HepG2 (cell line): ENCODE data around the gene GTF2H3. TPM values are rescaled to one million over a fixed set of nuclear protein-coding genes. Genes with fewer than 3 reads are reported as not detected.

Experiments used
- CENPT ChIP-seq: sonication (generic); formaldehyde crosslinking; IDR thresholded peaks from 2 replicates; pipeline ENCODE4 v1.8.0; 2022; ENCODE audit warnings: low read depth, mild to moderate bottlenecking, moderate library complexity, missing genetic modification reagents
- GMEB1 ChIP-seq: sonication (generic); formaldehyde crosslinking; IDR thresholded peaks from 2 replicates; pipeline ENCODE4 v1.5.1; 2020; ENCODE audit warnings: missing genetic modification reagents, mild to moderate bottlenecking, borderline replicate concordance
- HNF1A ChIP-seq, 2 experiments: sonication (generic) in 1 of 2; formaldehyde crosslinking in 1 of 2; IDR thresholded peaks; 2 replicates each; pipeline versions ENCODE4 v1.4.0 to v1.6.1; 2016 to 2020; ENCODE audit warnings: borderline replicate concordance in 1 of 2, low read depth in 1 of 2, mild to moderate bottlenecking in 1 of 2, missing genetic modification reagents in 1 of 2
- IKZF5 ChIP-seq: IDR thresholded peaks from 2 replicates; pipeline ENCODE4 v1.6.1; 2018; ENCODE audit warnings: missing genetic modification reagents, mild to moderate bottlenecking, missing compliant biosample characterization
- JUND ChIP-seq: sonication (generic); formaldehyde crosslinking; IDR thresholded peaks from 2 replicates; pipeline ENCODE4 v1.8.0; 2022; ENCODE audit warnings: mild to moderate bottlenecking, missing genetic modification reagents
- KDM3A ChIP-seq: IDR thresholded peaks from 2 replicates; pipeline ENCODE4 v1.6.1; 2018; ENCODE audit warnings: low read depth, missing compliant biosample characterization
- LRRFIP1 ChIP-seq: sonication (generic); formaldehyde crosslinking; conservative IDR thresholded peaks from 2 replicates; pipeline ENCODE4 v1.4.0; 2020; ENCODE audit warnings: missing genetic modification reagents
- NFIC ChIP-seq: IDR thresholded peaks from 2 replicates; pipeline ENCODE4 v1.6.1; 2012; ENCODE audit warnings: mild to moderate bottlenecking, low read length, inconsistent platforms
- POGZ ChIP-seq: sonication (generic); formaldehyde crosslinking; IDR thresholded peaks from 2 replicates; pipeline ENCODE4 v1.4.0; 2020; ENCODE audit warnings: mild to moderate bottlenecking, missing genetic modification reagents
- TCF7 ChIP-seq: sonication (generic); IDR thresholded peaks from 2 replicates; pipeline ENCODE4 v1.6.1; 2016; ENCODE audit warnings: antibody characterized with exemption, low read depth
- TERF1 ChIP-seq: sonication (generic); formaldehyde crosslinking; IDR thresholded peaks from 2 replicates; pipeline ENCODE4 v1.8.0; 2022; ENCODE audit warnings: mild to moderate bottlenecking, missing genetic modification reagents, moderate library complexity
- ZBTB20 ChIP-seq: sonication (generic); formaldehyde crosslinking; IDR thresholded peaks from 2 replicates; pipeline ENCODE4 v1.8.1; 2023; ENCODE audit warnings: missing genetic modification reagents, low read depth, mild to moderate bottlenecking, borderline replicate concordance
- ZNF274 ChIP-seq: sonication (generic); formaldehyde crosslinking; IDR thresholded peaks from 2 replicates; pipeline ENCODE4 v1.5.1; 2020; ENCODE audit warnings: mild to moderate bottlenecking, missing genetic modification reagents
- ZNF329 ChIP-seq: sonication (generic); formaldehyde crosslinking; IDR thresholded peaks from 2 replicates; pipeline ENCODE4 v1.9.0; 2021; ENCODE audit warnings: low read depth, mild to moderate bottlenecking, missing genetic modification reagents
- ZNF331 ChIP-seq: sonication (generic); formaldehyde crosslinking; IDR thresholded peaks from 2 replicates; pipeline ENCODE4 v1.4.0; 2020; ENCODE audit warnings: missing genetic modification reagents
- ZNF510 ChIP-seq: sonication (generic); formaldehyde crosslinking; IDR thresholded peaks from 2 replicates; pipeline ENCODE4 v1.4.0; 2020; ENCODE audit warnings: low read depth, mild to moderate bottlenecking, missing genetic modification reagents
- polyA plus RNA-seq, 8 experiments: library from polyadenylated mRNA; depleted of rRNA in 3 of 8; stranded (reverse) in 7 of 8; unstranded in 1 of 8; fragments of >200 nt; fragmentation: Illumina TruSeq in 4 of 8; extraction: Trizol in 4 of 8; gene quantifications; 2 replicates each; pipeline versions ENCODE4 v1.2.1 to v1.2.3, GENCODE V29; 2011 to 2016; ENCODE audit warnings: low read depth in 4 of 8, missing spikeins in 1 of 8, mixed read lengths in 1 of 8; ENCODE audit not compliant: insufficient read depth in 1 of 8
- total RNA-seq, 5 experiments: library from RNA; depleted of rRNA; stranded (reverse); fragments of >200 nt; fragmentation: Illumina TruSeq; extraction: Trizol; gene quantifications; 2 replicates each; pipeline ENCODE4 v1.2.3, GENCODE V29; 2016; ENCODE audit warnings: low read depth in 1 of 5

The GTF2H3 gene
- total and polyA plus RNA-seq, 2 of the 13 experiments (the other 11 are each of a cell fraction or from before 2014, with no cell fraction given), result 35.8 to 58.8 TPM

GRCh38 chr12:123601602-123602489, 31.8 kb upstream of the GTF2H3 start, which contains the start of gene DDX55 (continued):
- TF ChIP-seq HNF1A (IDR thresholded peaks at IDR 0.05; ENCODE audit: low read depth) (no peak), HNF1A (CRISPR knock-in tag; IDR thresholded peaks at IDR 0.05; ENCODE audit: borderline replicate concordance) (peak; percentile 76; the same call in 1 of the 2 replicates), KDM3A (CRISPR knock-in tag) (peak; percentile 92), TCF7 (no peak), ZNF274 (CRISPR knock-in tag) (peak; percentile 97), GMEB1 (peak; percentile 90), ZBTB20 (CRISPR knock-in tag) (peak; percentile 88), JUND (peak; percentile 55; the same call in 1 of the 2 replicates), ZNF331 (CRISPR knock-in tag) (peak; percentile 91), CENPT (peak; percentile 74; the same call in 1 of the 2 replicates), ZNF510 (peak; percentile 91; the same call in 1 of the 2 replicates), NFIC (peak; percentile 35; the same call in 1 of the 2 replicates), POGZ (CRISPR knock-in tag) (peak; percentile 94), TERF1 (no peak; the same call in 1 of the 2 replicates), LRRFIP1 (no peak), IKZF5 (peak; percentile 94), ZNF329 (CRISPR knock-in tag) (peak; percentile 87)
